HTERT RPE-1 (cell line): Measurements from ENCODE around the gene RASA2.

Experiments
- in situ Hi-C: fragments of 300-500 bp; cut with MboI; formaldehyde crosslinking; loops from 4 replicates; pipeline ENCODE4 v1.14.3; 2020; ENCODE audit warnings: low sequenced_read_pairs

RASA2 gene

GRCh38 chr3:141556034-141556433 is 69.2 kb downstream of the RASA2 start:
- in situ Hi-C loops = loop anchor here (25.0 kb wide), 1 partner anchor 94 kb away; no protein-coding TSS in a partner anchor

- in situ Hi-C loops = loop anchor here (25.0 kb wide), 1 partner anchor 96 kb away; no protein-coding TSS in a partner anchor
These were observed 71.3 kb downstream of the RASA2 start for GRCh38 chr3:141557961-141558706.

DNA sequence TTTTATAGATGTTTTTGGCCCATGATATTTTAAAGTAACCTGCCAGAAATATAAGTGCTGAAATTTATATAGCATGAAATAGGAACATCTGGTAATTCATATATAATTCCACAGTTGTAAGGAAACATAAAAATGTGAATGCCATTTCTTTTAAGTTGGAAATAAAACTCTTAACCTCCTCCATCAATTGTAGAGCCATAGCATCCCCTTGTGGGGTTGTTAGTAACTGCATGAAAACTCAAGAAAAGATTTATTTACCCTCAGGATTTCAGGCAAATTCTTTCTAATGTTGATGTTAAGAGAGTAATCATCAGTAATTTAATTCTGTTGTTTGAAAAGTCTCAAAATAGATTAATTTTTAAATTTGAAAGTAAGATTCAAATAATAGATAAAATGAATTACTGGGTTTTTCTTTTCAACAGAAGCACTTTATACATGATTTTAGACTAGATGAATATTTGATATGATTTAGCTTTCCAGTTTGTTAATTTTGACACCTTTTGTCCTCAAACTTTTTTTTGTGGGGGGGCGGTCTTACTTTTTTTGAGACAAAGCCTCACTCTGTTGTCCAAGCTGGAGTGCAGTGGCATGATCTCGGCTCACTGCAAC is 74.7 kb downstream of the RASA2 start:
- in situ Hi-C loops = loop anchor here (25.0 kb wide), 1 partner anchor 99 kb away; no protein-coding TSS in a partner anchor

- in situ Hi-C loops = loop anchor here (25.0 kb wide), 1 partner anchor 102 kb away; no protein-coding TSS in a partner anchor
These were observed 77.4 kb downstream of the RASA2 start for GRCh38 chr3:141564241-141564640.

GRCh38 chr3:141570068-141570467 is 83.2 kb downstream of the RASA2 start:
- in situ Hi-C loops = loop anchor here (25.0 kb wide), 1 partner anchor 108 kb away; no protein-coding TSS in a partner anchor

- in situ Hi-C loops = no loop called here
These were observed 89.3 kb downstream of the RASA2 start for GRCh38 chr3:141575879-141576743.

GRCh38 chr3:141576744-141577052 is 89.9 kb downstream of the RASA2 start:
- in situ Hi-C loops = no loop called here

DNA sequence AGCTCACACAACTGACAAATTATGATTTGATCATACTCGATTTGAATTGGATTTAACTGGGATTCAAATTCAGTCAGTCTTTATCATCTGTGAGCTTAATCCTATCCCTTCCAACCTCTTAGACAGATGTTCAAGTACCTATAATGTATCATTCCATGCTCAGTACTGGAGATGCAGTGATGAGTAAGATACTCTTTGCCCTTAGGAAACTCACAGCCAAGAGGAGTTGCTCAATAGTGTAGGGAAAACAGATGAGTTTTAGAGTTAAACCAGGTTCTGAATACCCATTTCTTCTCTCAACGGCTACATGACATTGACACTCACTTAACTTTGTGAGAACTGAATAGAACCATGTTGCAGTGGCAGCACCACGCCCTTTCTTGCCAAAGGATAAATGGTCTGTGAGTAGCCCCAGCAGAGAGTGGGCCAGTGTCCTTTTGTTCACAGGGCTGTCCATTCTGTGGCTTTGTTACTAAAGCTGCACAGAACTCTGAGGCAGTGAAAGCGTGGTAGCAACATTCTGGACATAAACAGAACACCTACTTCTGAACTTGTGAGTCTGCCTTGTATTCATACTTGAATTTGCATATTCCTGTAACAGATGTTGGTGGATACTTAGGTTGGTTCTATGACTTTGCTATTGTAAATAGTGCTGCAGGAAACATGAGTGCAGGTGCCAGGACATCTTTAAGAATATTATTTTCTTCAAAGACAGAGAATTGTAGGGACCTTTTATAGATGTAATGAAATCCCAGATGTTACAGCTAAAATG is 91.6 kb downstream of the RASA2 start:
- in situ Hi-C loops = no loop called here

- in situ Hi-C loops = no loop called here
These were observed 107.5 kb downstream of the RASA2 start for GRCh38 chr3:141594357-141594756.

DNA sequence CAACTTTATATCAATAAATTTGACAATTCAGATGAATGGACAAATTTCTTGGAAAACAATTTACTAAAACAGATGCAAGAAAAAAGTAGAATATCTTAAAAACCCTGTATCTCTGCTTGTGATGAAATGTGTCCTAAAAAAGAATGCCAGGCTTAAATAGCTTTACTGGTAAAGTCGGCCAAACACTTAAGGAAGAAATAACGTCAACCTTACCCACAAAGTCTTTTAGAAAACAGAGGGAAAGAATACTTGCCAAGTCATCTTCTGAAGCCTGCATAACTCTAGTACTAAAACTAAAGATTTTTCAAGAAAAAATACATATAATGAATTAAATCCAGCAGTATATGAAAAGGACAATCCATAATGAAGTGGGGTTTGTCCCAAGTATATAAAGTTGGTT is 111.1 kb downstream of the RASA2 start:
- in situ Hi-C loops = no loop called here

DNA sequence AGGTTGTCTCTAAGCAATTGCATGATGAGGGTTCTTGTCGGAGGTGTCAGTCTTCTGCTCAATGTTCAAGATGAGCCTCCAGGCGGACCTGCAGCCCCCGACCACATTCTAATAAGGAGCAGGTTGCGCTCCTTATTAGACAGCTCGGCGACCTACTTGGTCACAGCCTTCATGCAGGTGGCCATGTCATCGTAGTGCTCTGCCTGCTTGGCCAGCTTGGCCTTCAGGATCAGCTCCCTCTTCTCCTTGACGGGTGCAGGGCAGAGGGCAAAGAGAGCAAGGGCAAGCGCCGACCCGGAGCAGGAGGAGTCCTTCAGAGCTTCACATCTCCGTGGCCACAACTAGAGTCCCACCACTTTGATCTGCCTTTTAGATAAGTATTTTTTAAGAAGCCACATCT is 113.5 kb downstream of the RASA2 start:
- in situ Hi-C loops = no loop called here

- in situ Hi-C loops = no loop called here
These were observed 115.9 kb downstream of the RASA2 start for GRCh38 chr3:141602706-141603105.

GRCh38 chr3:141603473-141604035 is 116.7 kb downstream of the RASA2 start:
- in situ Hi-C loops = no loop called here

DNA sequence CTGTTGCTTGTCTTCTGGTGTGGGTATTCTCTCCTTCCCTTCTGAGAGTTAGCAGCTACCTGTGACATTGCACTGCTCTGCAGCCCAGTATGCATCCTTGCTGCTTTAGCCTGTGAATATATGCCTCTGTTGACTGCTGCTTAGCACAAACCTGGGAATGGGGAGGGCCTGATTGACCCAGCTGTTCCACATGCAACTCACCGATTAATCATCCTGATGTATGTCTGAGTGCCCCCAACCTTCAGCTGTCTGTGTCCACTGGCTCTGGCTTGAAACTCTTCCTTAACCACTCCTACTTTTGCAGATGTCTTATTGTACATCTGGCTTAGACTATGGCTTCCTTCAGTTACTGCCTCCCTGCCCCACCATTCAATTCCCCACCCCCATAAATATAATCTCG is 119.1 kb downstream of the RASA2 start:
- in situ Hi-C loops = no loop called here

DNA sequence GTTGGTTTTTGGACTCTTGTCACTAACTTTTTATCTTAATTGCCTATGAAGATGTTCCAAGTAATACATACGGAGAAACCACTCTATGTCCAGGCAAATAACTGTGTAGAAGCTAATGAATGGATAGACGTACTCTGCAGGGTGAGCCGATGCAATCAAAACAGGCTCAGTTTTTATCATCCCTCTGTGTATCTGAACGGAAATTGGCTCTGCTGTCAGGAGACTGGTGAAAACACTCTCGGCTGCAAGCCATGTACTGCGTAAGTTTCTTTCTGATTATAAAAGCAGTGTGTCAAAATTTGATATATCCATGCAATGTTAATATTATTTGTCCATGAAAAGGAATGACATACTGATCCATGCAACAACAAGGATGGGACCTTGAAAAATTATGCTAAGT is 121.6 kb downstream of the RASA2 start:
- in situ Hi-C loops = no loop called here

- in situ Hi-C loops = no loop called here
These were observed 124.1 kb downstream of the RASA2 start for GRCh38 chr3:141610939-141611338.

- in situ Hi-C loops = no loop called here
These were observed 131.5 kb downstream of the RASA2 start for GRCh38 chr3:141618103-141618910.

GRCh38 chr3:141618938-141619337 is 132.1 kb downstream of the RASA2 start:
- in situ Hi-C loops = no loop called here

DNA sequence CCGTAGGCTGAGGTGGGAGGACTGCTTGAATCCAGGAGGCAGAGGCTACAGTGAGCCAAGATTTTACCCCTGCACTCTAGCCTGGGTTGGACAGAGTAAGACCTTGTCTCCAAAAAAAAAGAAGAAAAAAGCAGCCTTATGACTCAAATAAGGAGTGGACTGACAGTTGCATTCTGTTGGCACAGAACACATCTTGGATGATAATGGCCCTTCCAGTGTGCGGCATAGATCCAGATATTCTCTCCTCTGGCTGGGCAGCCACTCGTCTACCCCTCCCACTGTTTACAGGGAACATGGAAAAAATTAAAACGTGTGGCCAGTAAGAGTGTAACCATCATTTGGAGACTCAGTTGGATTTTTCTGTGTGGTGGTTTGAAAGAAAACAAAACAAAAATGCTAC is 132.6 kb downstream of the RASA2 start:
- in situ Hi-C loops = no loop called here

DNA sequence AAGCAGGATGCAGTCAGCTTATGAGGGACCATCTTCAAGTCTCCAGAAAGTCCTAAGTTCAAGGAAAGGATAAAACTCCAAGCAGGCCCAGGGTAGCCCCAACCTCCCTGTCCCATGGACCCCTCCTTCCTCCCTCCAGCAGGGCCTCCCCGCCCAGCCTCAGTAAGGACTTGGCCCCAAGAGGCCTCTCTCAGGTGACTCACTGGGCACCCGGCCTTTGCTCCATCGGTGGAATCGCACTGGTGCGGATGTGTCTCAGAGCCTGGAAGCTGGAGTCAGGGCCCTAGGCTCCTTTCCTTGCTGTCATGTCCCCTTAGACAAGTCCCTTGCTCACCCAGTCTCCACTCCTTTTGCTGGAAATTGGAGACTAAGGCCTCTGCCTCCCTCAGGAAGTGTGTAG is 136.9 kb downstream of the RASA2 start:
- in situ Hi-C loops = no loop called here
